SW480 (cell line): ENCODE measurements around the gene PITPNM3.
"Not testable (repeated sequence)": the region's sequence is repeated elsewhere in the genome, so short reads cannot be mapped to it uniquely, and the experiment has no call there.

Experiments used
- DNase-seq: peaks from one replicate; pipeline ENCODE4 v3.0.0-alpha.2; 2016; ENCODE audit warnings: low spot score

Gene PITPNM3

DNA sequence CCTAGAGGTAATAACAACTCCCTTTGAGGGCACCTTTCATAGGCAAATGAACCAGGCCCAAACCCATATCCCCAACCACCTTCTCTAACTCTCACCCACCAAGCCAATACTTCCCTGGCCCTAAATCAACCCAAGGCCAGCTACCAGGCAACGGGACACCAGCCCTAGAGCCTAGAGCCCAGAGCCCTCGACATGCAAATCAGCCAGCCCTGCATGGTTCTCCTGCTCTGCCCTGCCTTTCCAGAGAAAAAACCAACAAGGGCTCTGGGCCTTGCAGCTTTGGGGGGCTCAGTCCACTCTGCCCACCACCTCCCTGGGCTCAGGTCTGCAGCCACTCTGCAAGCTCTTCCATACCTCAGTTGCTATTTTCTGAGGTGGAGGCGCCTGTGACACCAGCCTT is 55.0 kb downstream of the PITPNM3 start:
- DNase-seq, result no peak

DNA sequence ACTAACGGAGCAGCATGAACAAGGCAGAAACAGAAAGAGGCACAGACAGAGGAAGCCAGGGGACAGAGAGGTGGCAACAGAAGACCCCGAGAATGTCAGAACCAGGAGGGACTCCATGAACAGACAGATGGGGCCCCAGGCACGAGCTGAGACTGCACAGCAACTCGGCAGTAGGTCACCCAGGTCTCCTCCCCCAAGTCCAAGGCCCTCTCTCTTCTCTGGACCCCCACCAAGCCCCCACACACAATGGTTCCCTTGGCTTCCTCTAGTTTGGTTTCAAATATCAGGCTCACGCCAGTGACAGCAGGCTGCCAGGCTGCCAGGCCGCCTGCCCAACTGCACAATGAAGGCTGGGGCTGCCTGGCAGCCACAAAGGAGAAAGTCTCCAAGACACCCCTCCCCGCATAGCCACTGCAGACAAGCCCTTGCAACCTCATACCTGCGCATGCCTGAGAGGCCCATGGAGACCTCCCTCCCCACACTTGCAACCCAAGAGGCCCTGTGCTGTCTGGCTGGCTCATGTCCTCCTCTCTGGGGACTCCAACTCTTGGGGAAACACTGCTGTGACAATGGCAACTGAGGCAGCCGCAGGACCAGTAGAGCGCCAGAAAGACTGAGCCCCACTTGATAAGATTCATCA is 57.3 kb downstream of the PITPNM3 start:
- DNase-seq, result no peak

DNA sequence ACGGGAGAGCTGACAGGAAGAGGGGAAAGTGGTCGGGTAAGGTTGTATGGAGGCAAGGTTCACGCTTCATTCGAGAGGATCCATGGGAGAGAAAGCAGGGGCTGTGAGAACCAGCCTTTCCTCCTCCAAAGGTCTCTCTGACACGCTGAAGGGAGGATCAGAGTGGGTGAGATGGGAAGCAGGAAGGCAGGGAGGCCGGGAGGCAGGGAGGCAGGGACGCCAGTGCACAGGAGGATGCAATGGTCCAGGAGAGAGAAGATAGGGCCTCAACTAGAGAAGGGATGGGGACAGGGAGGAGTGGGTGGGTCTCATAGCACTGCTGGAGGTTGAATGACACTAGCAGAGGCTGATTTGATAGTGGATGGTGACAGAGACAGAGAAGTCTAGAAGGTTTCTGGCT is 58.0 kb downstream of the PITPNM3 start:
- DNase-seq, result no peak

DNA sequence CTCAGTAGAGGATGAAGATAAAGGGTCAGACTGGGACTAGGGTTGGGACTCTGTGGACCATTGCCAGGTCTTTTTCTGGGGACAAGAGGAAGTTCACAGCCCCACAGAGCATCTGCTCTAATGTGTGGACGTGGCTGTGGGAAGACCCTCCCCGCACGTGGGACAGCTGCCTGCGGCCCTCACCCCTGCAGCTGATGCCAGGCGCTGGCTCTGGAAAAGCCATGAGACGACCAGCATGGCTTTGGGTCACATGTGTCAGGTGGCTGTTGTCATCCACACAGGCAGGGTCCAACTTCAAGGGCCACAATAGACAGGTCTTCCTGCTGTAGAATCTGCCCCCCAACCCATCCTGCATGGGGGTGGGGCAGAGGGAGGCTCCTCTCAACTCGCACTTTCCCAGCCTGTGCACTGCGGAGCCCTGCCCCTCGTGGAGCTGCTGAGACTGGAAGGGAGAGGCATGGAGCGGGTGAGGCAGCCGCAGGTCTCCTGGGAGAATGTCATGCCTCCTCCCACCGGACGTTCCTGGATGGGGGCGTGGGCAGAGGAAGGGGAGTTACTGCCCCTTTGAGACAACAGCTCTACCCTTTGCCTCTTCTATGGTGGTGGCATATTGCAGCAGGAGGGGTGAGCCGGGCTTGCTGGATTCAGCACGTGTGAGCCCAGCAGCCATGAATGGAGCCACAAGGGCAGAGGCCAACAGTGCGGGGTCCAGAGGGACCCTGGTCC is 58.7 kb downstream of the PITPNM3 start:
- DNase-seq, result no peak

DNA sequence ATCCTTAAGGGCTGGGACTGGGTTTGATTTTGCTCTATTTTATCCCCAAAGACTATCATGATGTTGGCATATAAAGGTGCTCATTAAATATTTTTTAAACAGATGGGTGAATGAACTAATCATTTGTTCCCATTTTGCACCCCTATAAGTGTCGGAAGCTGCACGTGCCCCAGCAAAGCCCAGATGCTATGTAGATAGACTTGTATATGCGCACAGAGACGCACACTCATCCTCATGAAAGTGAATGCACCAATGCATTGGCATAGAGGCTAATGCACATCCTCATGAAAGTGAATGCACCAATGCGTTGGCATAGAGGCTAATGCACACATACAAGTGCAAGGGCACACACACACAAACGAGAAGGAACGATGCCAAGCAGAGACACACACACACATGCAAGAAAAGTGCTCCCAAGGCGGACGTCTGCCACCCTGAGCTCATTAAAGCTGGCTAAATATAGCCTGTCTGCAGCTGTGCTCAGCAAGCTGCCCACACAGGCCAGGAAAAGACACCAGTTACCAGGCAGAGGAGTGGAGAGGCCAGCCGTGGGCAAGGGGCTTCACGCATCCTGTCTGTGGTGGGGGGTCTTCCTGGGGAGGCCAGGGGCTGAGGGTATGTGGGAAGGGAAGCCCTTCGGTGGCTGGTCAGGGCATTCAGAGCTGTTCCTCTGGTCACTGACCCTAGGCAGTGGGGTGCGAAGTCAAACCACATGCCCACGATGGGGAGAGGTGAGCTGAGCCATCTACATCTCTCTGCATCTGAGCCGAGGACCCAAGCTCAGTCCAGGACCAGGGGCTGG is 59.5 kb downstream of the PITPNM3 start:
- DNase-seq, result no peak

DNA sequence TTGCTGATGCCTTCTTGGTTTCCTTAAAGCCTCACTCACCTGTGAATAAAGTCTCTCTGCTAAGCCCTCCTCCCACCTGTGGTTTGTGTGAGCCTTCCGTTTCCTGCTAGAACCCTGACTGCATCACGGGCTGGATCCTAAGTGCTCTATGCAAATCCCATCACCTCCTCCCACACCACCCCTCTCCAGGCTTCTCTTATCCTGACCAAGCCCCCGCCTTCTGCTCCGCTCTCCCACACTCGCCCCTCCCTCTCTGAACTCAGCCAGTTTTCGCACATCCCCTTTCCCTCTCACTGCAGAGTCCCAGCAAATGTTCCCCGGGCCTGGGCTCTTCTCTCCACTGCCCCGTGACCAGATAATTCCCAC is 60.3 kb downstream of the PITPNM3 start:
- no peak for DNase-seq

DNA sequence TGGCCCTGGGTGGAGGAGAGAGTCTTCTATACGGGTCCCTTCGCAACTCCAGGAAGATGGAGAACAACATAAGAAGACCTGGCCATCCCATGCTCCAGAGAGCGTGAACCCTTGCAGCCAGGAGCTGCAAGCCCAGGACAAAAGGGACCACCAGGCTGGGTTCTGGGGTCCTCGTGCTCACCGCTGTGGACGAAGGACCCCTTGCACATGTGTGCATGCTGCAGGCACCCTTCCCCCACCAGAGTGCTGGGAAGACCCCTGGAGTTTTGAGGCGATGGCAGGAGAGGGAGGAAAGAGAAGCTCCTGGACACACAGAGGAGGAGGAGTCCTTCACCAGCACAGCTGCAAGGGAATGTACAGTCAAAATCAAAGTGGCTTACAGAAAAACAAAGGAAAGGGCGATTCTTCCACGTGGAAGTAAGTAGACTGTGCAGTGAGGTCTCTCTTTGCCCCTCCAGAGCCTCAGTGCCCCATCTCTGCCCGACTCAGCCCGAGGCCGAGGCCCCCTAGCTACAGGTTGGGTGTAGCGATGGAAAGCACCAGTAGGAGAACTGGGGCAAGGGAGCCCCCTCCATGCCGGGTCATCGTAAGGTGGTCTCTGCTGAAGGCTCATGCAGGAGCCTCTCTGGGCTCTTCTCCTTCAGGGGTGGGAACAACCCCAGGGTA is 60.8 kb downstream of the PITPNM3 start:
- DNase-seq, result no peak

DNA sequence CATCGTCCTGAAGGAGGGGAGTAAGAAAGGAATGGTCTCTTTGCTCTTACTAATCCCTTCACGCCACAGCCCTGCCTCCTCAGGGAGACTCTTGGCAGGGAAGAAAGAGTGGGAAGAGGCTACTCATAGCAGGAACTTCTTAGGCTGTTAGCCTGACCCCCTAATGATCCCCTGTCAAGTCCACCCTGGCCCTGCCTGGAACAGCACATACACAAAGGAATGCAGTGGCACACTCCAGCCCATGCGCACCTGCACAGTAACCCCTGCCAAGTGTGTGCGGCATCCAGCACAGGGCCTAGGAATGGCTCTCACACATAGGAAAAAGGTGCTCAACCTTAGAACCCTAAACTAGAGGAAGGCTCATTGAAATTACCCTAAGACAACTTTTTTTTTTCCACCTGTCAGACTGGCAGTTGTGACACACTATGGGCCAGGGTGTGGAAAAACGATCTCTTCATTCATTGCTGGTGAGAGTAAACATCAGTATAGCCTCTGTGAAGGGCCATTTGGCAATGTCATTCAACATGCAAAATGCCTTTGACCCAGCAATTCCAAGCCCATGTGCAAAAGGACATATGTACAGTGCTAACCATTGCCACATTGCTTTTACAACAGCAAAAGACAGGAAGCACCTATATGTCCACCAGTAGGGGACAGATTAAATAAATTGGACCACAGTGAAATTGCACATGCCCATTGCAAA is 62.0 kb downstream of the PITPNM3 start:
- no peak for DNase-seq

DNA sequence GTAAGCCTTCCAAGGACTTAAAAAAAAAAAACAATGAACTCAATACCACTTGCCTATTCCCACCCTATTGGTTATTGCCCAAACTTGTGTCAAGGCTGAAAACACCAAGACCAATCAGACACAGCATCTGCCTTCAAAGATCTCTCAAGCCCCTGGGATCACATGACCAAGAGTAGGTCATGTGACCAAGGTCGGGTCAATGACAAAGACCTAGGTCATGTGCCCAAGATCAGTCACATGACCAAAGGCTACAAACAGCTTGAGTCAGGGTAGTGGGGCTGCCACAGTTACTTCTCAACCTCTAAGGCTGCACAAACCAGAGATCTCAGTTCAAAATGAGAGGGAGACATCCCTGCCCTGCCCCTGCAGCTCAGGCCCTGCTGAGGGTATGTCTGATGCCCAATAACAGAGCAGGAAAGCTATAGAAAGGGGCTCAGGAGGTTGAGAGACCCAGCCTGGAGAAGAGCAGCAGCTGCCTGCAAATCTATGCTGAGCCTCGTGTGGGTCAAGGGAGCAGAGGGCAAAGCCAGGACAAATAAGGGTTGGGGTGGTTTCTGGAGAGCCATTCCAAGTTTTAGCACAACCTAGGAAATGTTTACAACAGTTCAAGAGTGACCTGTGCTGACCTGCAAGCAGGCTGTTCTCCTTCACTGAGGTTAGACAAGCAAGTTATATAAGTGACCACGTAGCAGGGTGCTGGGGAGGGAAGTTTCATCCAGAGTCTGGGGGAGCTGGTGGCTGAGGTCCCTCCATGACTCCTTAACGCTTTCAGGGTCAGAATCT is 63.3 kb downstream of the PITPNM3 start:
- DNase-seq, result no peak

DNA sequence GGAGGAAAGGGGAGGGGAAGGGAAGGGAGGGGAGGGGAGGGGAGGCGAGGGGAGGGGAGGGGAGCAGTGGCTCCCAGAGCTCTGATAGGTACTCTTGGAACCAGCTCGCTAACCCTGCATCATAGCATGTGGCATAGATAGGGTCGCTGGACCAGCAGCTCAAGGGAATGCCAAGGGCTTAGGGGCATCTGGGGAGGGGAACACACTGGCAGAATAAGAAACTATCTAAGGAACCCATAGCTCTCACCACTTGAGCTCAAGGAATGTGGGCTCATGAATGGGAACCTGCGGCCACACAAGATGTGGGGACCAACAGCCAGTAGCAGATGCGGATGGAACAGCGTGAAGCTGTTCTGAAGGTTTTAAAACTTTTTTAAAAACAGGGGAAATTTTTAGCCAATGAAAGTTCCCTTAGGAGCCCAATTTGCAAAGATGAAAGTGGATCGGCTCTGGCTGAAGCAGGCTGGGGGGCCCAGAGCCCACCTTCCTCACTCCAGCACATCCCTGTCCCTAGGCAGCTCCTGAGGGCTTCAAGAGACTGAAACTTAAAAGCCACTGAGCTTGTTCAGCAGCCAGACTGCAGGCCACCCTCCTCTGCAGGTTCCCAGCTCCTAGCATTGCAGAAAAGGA is 65.2 kb downstream of the PITPNM3 start:
- DNase-seq, result no peak

DNA sequence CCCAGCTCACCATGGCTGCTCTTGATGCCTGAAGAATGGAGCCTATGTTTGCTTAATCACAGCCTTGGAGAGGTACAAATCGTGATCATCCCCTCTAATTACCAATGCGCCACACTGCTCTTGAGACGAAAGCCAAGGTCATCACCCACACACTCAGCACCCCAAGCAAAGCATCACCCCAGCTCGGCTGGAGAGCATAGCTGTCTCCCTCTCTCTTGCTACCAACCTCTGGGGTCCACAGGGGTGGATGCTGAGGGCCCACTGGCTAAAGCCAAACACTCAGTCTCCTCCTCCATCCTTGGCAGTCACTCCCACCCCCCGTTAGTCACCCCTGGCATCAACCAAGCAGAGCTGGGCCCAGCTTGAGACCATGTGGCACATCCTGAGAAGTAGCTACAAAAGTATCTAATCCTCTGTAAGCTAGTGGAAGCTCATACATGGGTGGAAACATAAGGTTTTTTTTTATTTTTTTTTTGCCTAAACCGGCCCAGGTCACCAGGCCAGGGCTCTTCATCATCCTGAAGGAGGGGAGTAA is 67.3 kb downstream of the PITPNM3 start:
- no peak for DNase-seq

DNA sequence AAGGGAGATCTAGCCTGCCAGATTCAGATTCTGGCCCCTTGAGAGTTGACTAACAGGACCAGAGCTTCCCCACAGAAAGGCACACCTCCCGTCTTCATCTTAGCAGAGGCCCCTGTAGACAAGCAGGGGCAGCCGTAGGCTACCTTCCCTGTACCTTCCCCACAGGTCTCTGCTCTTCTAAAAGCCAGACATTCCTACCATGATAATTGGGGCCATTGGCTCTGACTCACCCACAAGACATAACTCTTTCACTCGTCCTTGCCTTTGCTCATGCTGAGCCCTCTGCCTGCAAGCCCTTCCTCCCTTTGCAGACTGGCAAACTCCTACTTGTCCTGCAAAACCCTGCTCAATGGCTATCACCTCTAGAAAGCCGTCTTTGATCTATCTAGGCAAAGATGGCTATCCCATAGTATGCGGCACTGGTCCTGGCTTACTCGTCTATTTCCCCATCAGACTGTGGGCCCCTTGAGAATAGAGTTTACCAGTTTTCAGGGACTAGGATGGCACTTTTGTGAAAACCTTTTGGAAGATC is 68.3 kb downstream of the PITPNM3 start:
- DNase-seq, result no peak

DNA sequence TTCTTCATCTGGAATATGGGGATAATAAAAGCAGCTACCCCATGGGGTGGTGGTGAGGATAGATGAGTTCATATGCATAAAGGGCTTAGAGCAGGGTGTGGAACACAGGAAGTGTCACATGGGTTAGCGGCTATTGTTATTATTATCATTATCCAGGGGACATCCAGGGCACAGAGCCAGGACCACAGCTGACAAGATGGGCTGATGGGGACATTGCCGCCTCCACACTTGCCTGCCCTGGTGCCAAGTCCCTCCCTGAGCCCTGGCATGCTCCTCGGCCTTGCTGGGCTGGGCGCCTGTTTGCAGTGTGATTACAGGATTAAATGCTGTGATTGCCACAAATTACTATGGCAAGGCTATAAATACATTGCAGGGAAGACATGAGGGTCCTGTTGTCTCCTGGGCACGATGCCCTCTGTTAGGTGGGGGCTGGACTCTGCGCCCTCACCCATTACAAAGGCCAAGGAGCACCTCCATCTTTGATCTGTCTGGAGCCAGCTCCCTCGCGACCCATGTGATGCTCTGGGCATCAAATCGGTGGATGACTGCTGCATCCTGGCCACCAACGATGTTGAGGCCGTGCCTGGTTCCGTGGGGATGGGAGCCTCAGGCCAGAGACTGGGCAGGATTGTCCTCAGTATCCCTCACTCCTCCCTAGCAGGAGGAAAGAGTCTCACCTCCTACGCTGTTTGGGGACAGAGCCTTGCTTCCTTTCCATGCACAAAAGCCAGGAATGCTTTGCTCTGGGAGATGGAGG is 68.9 kb downstream of the PITPNM3 start:
- DNase-seq, result no peak

DNA sequence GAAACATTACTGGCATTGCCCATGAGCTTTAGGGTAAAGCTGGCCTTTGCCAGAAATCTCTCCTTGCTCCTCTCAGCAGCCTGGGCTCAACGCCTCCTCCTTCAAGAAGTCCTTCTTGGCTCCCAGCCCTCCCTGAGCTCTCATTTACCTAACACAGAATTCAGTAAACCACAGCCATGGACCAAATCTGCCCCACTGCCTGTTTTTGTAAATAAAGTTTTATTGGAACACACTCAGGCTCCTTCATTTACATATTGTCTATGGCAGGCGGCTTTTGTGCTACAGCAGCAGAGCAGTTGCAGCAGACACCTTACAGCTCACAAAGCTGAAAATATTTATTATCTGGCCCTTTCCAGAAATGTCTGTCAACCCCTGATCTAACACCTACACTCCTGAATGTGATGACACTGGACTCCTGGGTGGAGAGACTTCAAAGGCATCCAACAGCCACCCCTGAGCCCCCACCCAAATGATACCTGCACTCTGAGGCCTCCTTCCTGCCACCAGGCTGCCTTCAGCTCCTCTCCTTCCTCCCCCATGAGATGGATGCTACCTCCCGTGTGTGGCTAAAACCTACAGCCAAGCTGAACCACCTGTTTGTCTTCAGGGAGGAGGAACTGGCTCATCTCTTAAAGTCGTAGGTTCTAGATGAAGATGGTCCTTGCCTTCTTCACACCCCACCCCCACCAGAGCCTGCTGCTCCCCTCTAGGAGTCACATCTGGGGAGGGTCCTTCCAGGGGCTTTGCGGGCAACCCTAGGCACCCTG is 70.5 kb downstream of the PITPNM3 start:
- no peak for DNase-seq

DNA sequence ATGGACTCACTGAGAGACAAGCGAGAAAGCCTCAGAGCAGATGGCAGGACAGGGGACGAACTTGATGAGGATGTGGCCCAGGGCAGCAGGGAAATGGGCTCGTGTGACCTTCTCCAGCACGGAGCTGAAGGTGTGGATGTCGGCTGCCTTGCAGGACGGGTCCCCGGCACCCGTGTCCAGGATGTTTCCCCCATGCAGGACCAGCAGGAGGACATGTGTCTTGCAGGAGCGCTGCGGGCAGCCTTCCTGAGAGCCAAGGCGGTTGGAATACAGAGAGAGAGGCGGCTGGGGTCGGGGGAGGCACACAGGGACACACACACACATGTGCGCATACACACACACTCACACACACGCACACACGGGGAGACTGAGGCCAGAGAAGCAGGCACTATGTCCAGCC is 72.8 kb downstream of the PITPNM3 start:
- DNase-seq, result no peak

DNA sequence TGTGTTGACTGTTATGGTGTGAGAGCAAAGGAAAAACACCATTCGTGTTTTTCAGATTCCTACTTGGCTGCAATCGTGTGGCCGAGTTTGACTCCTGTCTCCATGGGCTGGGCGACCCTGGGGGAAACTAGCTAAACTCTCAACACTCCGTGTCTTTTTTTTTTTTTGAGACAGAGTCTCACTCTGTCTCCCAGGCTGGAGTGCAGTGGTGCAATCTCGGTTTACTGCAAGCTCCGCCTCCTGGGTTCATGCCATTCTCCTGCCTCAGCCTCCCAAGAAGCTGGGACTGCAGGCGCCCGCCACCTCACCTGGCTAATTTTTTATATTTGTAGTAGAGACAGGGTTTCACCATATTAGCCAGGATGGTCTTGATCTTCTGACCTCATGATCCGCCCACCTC is 73.6 kb downstream of the PITPNM3 start:
- not testable (repeated sequence) for DNase-seq

DNA sequence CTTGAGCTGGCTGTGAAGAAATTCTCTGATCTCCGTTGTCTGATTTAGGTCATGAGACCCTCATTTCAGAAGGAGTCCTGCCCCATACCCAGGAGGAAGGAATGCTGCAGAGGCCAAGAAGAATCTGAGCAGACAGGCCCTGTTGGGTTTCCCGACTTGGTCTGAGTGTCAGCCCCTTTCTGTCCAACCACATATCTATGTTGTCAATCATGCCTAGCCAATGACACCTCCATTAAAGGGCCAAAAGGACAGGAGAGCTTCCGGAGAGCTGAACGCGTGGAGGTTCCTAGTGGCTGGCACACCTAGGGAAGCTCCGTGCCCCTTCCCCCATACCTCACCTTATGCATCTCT is 74.3 kb downstream of the PITPNM3 start:
- DNase-seq, result no peak

DNA sequence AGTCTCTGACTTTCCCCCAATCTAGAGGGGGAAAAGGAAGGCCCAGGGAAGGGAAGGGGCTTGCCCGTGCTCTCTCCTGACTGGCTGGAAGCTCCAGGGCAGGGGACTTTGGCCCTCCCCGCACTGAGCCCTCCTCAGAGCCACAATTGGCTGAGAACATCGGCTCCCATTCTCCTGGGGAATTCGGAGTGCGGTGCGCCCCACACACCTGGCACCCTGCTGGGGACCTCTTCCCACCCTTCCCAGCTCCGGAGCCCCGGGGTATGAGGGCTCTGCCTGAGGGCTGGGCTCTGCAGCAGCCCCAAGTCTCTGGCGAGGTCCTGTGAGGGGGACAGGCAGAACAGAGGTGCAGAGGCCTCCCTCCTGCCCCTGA is 76.1 kb downstream of the PITPNM3 start:
- DNase-seq, result no peak
